Left ventricle myocardium inferior (tissue), 1 donor: ENCODE measurements around the gene MALL. TPM values are rescaled to one million over a fixed set of nuclear protein-coding genes. Genes with fewer than 3 reads are reported as not detected.
A peak's percentile ranks its signal among the peaks of the same experiment; 100 is the strongest.
"Not testable (repeated sequence)": the region's sequence is repeated elsewhere in the genome, so short reads cannot be mapped to it uniquely, and the experiment has no call there.

Source experiments
- DNase-seq: peaks from one replicate; pipeline ENCODE4 v3.0.0-alpha.2; 2020
- H3K27ac ChIP-seq: fragments of 200-600 bp; replicated peaks from 2 replicates; pipeline ENCODE4 v1.8.0; 2021
- H3K27me3 ChIP-seq: fragments of 200-600 bp; 2 replicates; pipeline ENCODE4 v1.8.0; 2021; ENCODE audit warnings: low read depth
- H3K36me3 ChIP-seq: fragments of 200-600 bp; 2 replicates; pipeline ENCODE4 v1.8.0; 2021
- H3K4me1 ChIP-seq: fragments of 200-600 bp; 2 replicates; pipeline ENCODE4 v1.8.0; 2021
- H3K4me3 ChIP-seq: fragments of 200-600 bp; 2 replicates; pipeline ENCODE4 v1.8.0; 2021; ENCODE audit warnings: mild to moderate bottlenecking, moderate library complexity
- H3K9me3 ChIP-seq: fragments of 200-600 bp; replicated peaks from 2 replicates; pipeline ENCODE4 v1.8.0; 2021
- intact Hi-C: fragments of 100-400 bp; cut with micrococcal nuclease; formaldehyde crosslinking; loops from one replicate; pipeline ENCODE4 v1.11.0; 2022
- total RNA-seq: library from RNA; stranded (reverse); fragmentation: NEBNext Ultra II Directional; extraction: Animal tissue kit (Norgen Biotek cat#: 25700); gene quantifications from one replicate; pipeline ENCODE4 v1.2.1, GENCODE V29; 2021
- TF ChIP-seq, protein P1 (sequence below): fragments of 200-600 bp; IDR thresholded peaks from 2 replicates; pipeline ENCODE4 v1.8.0; 2021; ENCODE audit warnings: antibody characterized with exemption, mild to moderate bottlenecking, borderline replicate concordance
- donor health status: DM: no; HTN: yes; CAD: no; lungs with severe emphysema.

Gene MALL
- total RNA-seq, 1 donor from 2014 or later: 11.8 TPM

DNA sequence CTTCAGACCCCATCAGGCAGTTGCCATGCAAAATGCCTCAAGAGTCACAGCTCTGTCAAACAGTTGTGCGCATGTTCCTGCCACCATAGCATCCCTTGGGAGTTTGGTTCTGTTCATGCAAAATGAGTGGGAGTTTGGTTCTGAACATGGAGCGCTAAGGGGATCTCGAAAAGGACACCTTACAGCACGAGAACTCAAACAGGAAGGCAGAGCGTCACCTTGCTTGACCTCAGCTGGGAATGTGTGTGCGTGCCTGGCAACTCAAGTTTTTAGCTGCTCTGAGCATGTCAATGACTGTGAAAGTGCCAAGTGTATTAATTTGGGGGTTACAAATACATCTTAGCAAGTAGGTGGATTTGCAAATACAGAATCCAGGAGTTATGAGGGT lies 16.6 kb downstream of the MALL start:
- TF ChIP-seq, protein P1, sequence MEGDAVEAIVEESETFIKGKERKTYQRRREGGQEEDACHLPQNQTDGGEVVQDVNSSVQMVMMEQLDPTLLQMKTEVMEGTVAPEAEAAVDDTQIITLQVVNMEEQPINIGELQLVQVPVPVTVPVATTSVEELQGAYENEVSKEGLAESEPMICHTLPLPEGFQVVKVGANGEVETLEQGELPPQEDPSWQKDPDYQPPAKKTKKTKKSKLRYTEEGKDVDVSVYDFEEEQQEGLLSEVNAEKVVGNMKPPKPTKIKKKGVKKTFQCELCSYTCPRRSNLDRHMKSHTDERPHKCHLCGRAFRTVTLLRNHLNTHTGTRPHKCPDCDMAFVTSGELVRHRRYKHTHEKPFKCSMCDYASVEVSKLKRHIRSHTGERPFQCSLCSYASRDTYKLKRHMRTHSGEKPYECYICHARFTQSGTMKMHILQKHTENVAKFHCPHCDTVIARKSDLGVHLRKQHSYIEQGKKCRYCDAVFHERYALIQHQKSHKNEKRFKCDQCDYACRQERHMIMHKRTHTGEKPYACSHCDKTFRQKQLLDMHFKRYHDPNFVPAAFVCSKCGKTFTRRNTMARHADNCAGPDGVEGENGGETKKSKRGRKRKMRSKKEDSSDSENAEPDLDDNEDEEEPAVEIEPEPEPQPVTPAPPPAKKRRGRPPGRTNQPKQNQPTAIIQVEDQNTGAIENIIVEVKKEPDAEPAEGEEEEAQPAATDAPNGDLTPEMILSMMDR: no peak
- H3K27ac ChIP-seq: peak overlapping the region; percentile 90
- intact Hi-C loops: no loop called here
- H3K27me3 ChIP-seq: no peaks in the 10 kb centered on the region
- H3K4me1 ChIP-seq: peaks cover 68% of the 10 kb centered on the region
- no peaks in the 10 kb centered on the region for H3K9me3 ChIP-seq
- H3K36me3 ChIP-seq: no peaks in the 10 kb centered on the region
- no peak overlapping the region for H3K4me3 ChIP-seq
- DNase-seq: no peak

DNA sequence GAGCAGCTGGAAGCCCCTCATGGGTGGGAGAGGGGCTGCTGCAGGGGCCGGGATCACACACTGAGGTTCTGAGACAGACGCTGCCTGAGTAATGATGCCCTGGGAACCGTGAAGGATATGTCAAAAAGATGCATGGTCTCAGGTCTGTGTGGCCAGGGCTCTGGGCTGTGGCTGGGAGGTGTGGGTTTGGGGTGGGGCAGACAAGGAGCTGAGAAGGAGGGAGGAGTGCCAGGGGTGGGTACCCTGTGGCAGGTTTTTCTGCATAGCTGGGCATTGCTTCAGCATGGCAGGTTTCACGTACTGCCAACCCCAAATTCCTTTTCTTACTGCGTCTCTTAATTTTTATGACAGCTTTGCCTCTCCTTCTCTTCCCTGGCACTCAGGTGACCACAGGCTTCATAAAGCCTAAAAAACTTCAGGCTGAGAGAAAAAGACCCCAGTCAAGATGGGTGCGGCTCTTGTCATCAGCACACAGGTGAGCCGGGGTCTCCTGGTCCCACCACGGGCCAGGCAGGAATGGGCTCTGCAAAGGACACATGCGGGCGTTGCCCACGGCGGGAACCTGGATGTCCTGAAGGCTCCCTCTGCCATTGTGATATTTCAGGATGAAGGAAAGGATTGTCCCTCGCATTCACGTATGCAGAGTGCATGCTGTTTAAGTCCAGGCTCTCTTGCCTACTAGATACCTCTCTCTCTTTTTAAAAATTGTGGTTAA lies 18.0 kb downstream of the MALL start:
- intact Hi-C loops: no loop called here
- Histone ChIP-seq H3K4me1 (peaks cover 56% of the 10 kb centered on the region), H3K36me3 (no peaks in the 10 kb centered on the region), H3K9me3 (no peaks in the 10 kb centered on the region), H3K27ac (no peak overlapping the region), H3K4me3 (no peak overlapping the region), H3K27me3 (no peaks in the 10 kb centered on the region)
- TF ChIP-seq, protein P1: no peak
- DNase-seq: no peak

DNA sequence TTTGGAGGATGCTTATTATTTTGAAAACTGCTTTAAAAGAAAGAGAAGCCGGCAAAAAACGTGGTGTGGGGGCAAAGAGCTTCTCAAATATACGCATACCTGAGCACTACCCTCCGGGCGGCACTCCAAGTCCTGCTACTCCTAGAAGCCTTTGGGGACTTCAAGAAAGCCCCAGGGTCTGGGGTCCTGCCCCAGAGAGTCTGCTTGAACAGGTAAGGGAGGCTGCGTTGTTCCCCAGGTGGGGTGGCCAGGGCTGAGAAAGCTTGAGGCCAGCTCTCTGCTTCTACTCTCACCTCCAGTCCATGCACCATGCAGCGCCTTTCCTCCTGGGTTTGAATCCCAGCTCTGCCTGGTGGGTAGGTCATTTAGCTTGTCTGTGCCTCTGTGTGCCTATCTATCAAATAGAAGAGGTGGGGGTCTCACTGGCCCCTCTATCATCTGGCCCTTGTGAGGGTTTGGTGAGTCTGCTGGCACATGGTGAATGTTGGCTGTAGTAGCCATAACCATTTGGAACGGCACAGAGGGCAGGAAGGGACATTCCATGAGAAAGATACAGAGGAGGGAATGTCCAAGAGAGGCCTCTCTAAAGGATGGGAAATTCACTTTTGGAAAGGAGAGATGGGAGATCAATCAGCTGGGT lies 19.5 kb downstream of the MALL start:
- DNase-seq: no peak
- Histone ChIP-seq H3K27ac (no peak overlapping the region), H3K36me3 (no peaks in the 10 kb centered on the region), H3K27me3 (no peaks in the 10 kb centered on the region), H3K9me3 (no peaks in the 10 kb centered on the region), H3K4me1 (peaks cover 42% of the 10 kb centered on the region), H3K4me3 (no peak overlapping the region)
- intact Hi-C loops: no loop called here
- TF ChIP-seq, protein P1: no peak

DNA sequence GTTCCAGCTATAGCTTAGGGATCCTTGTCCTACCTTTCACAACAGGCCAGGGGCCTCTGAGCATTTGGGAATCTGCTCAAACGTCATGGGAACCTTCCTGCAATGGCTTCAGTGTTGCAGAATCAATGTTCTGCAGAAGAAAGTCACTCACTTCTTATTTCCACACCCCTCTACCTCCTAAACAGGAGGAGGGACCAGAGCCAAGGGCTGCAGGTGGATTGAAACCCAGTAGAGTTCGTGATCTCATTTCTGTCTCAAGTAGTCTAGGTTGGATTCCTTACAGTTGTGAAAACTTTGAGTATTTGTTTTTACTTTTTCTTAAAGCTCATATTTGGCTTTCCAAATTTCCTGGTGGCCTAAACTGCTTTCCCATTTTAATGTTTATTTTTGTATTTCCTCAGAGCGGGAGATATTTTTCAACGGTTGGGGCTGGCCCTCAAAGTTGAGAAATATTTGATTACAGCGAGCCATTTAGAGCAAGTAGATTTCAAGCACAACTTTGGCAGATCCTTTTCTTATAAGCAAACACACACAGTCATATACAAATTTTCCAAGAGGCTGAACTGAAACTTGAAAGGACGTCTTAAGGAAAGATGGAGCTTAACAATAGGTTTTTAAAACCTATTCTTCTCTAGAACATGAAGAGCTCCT lies 20.6 kb downstream of the MALL start:
- DNase-seq, H3K4me3 ChIP-seq, H3K27me3 ChIP-seq, intact Hi-C loops, H3K36me3 ChIP-seq, H3K9me3 ChIP-seq: not testable (repeated sequence)
- Histone ChIP-seq H3K27ac (peak overlapping the region; percentile 61), H3K4me1 (peaks cover 30% of the 10 kb centered on the region)

DNA sequence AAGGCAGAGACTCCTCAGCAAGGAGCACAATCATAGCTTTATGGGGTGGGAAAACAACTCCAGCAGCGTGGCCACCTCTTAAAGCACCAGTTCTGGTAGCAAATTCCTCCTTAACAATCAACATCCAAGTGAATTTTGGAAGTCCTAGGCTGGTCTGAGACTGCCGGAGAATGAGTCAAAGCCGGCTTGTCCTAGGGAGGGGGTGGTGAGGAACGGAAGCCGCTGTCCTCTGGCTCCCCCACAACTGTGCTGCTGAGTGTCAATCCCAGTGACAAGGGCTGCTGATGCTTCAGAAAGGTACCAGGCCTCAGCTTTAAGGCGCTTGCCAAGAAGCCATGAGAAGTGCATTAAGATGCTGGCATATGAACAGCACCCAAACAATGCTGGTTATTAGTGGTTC lies 21.7 kb downstream of the MALL start:
- H3K27ac ChIP-seq, H3K36me3 ChIP-seq, H3K4me3 ChIP-seq, intact Hi-C loops, H3K9me3 ChIP-seq, DNase-seq, H3K27me3 ChIP-seq: not testable (repeated sequence)
- peaks cover 20% of the 10 kb centered on the region for H3K4me1 ChIP-seq

DNA sequence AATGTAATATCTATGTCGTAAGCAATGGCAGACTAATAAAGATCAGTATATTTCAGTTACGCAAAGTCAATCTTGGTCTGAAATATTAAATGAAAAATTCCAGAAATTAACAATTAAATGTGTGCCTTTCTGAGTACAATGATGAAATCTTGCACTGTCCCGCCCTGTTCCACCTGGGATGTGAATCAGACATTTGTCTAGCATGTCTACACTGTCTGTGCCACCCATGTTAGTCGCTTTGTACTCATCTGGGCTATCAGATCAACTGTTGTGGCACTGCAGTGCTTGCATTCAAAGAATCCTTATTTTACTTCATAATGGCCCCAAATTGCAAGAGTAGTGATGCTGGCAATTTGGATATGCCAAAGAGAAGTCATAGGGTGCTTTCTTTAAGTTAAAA lies 25.5 kb downstream of the MALL start:
- H3K36me3 ChIP-seq, H3K27me3 ChIP-seq, DNase-seq, intact Hi-C loops, H3K9me3 ChIP-seq, H3K27ac ChIP-seq, H3K4me1 ChIP-seq, H3K4me3 ChIP-seq: not testable (repeated sequence)

DNA sequence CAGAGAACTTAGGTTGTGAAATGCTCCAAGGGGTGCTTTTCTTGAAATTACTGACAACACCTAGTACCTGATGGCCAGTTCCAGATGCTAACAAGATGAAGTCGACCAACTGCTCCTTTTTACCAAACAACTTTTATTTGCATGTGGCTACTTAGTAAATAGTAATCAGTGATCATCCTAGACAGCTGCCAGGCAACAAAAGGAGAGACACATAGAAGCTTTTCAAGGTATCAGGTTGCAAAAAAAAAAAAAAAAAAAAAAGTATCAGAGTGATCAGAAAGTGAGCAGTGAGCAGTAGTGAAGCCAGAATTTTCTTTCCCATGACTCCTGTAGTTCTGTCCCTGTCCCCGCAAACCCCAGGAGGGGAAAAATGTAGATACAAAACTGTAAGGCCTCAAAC lies 31.9 kb downstream of the MALL start:
- H3K9me3 ChIP-seq, H3K27me3 ChIP-seq, DNase-seq, H3K36me3 ChIP-seq, H3K4me1 ChIP-seq, H3K27ac ChIP-seq, H3K4me3 ChIP-seq, intact Hi-C loops: not testable (repeated sequence)

DNA sequence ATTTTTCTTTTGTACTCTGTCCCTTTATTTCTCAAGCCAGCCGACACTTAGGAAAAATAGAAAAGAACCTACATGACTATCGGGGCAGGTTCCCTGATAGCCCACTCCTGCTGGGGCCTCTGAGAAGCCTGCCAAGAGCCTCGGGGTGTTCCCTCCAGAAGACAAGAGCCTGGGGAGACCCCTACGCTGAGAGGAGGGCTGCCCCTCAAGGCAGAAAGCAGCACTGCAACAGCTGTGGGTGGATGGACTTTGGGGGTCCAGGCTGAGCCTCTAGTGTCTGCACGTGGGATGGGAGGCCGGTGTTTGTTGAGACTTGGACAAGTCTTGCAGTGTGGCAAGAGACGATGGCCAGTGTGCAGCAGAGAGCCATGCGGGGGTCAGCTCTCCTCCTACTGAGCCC lies 32.5 kb downstream of the MALL start:
- DNase-seq, H3K27me3 ChIP-seq, H3K9me3 ChIP-seq, H3K4me3 ChIP-seq, H3K4me1 ChIP-seq, intact Hi-C loops, H3K27ac ChIP-seq, H3K36me3 ChIP-seq: not testable (repeated sequence)

DNA sequence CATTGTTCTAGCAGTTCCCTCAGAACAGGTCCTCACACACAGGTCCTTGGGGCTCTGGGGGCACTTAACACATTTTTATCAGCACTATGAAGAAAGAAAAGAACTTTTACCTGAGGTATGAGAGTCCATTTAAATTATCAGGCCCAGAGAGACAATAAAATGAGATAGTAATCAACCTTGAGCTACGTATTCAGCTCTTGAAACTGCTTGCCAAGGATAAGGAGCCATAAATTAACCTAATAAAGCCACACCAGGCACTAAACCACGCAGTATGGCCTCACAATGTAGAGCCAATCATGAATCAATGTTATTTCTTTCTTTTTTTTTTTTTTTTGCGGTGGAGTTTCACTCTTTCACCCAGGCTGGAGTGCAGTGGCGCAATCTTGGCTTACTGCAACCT lies 37.5 kb downstream of the MALL start:
- H3K27ac ChIP-seq, H3K4me3 ChIP-seq, DNase-seq, H3K9me3 ChIP-seq, H3K27me3 ChIP-seq, H3K36me3 ChIP-seq, intact Hi-C loops, H3K4me1 ChIP-seq: not testable (repeated sequence)

DNA sequence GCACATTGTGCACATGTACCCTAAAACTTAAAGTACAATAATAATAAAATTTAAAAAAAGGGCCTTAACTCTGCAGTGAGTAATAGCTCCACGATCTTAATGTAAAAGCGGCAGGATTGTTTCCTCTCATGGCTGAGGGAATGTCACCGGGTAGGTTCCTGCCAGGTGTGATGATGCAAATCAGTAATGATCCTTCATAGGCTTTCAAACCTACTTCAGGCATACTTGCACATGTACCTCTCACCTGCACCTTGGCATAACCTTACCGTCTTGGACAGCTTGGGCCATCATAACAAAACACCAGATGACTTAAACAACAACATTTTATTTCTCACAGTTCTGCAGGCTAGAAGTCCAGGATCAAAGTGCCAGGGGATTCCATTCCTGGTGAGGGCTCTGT lies 39.7 kb downstream of the MALL start:
- DNase-seq, H3K27ac ChIP-seq, H3K27me3 ChIP-seq, H3K4me1 ChIP-seq, intact Hi-C loops, H3K36me3 ChIP-seq, H3K9me3 ChIP-seq, H3K4me3 ChIP-seq: not testable (repeated sequence)

DNA sequence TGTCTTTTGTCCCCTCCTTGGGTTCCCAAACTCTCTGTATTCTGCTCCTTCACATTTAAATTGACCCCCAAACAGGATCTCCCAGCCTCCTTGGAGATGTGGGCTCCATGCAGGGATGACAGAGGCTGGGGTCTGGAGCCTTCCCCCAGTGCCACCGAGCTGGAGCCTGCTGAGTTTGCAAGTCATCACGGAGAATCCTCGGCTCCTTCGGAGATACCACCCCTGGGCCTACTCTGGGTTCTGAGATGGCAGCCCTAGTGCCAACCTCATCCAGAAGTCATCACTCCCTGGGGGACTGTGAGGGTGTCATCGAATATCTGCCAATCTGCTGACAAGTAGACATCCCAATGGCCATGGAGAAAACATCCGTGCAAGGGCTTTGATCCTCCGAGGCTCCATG lies 45.8 kb downstream of the MALL start:
- H3K9me3 ChIP-seq, H3K27me3 ChIP-seq, DNase-seq, H3K36me3 ChIP-seq, H3K4me3 ChIP-seq, H3K27ac ChIP-seq, H3K4me1 ChIP-seq, intact Hi-C loops: not testable (repeated sequence)
